GM23248 (cell line): ENCODE measurements around the gene CSDE1. TPM values are rescaled to one million over a fixed set of nuclear protein-coding genes. Genes with fewer than 3 reads are reported as not detected.
"Not testable (repeated sequence)": the region's sequence is repeated elsewhere in the genome, so short reads cannot be mapped to it uniquely, and the experiment has no call there.

Experiments used
- DNase-seq: peaks from one replicate; pipeline ENCODE4 v3.0.0-alpha.2; 2015
- H2AFZ ChIP-seq: fragments of 200-600 bp; sonication (generic); 2 replicates; pipeline ENCODE4 v1.6.1; 2016; ENCODE audit warnings: antibody characterized with exemption
- H3F3A ChIP-seq: fragments of 200-600 bp; sonication (generic); 2 replicates; pipeline ENCODE4 v1.6.1; 2016; ENCODE audit warnings: mild to moderate bottlenecking, antibody characterized with exemption, mixed run types; ENCODE audit not compliant: insufficient read depth
- H3K27ac ChIP-seq: fragments of 200-600 bp; sonication (generic); 2 replicates; pipeline ENCODE4 v1.5.1; 2016; ENCODE audit warnings: mild to moderate bottlenecking
- H3K27me3 ChIP-seq: fragments of 200-600 bp; sonication (generic); replicated peaks from 2 replicates; pipeline ENCODE4 v1.6.1; 2016; ENCODE audit warnings: mild to moderate bottlenecking; ENCODE audit not compliant: insufficient read depth
- H3K36me3 ChIP-seq: fragments of 200-600 bp; sonication (generic); 2 replicates; pipeline ENCODE4 v1.6.1; 2016; ENCODE audit warnings: low read depth, mild to moderate bottlenecking
- H3K4me1 ChIP-seq: fragments of 200-600 bp; sonication (generic); 2 replicates; pipeline ENCODE4 v1.6.1; 2016; ENCODE audit warnings: mild to moderate bottlenecking; ENCODE audit not compliant: insufficient read depth
- H3K4me2 ChIP-seq: fragments of 200-600 bp; sonication (generic); one replicate; pipeline ENCODE4 v1.6.1; 2016; ENCODE audit warnings: mild to moderate bottlenecking; ENCODE audit not compliant: unreplicated experiment
- H3K4me3 ChIP-seq: fragments of 200-600 bp; sonication (generic); 2 replicates; pipeline ENCODE4 v1.5.1; 2016; ENCODE audit warnings: mild to moderate bottlenecking
- H3K79me2 ChIP-seq: fragments of 200-600 bp; sonication (generic); 2 replicates; pipeline ENCODE4 v1.6.1; 2016; ENCODE audit warnings: mild to moderate bottlenecking; ENCODE audit not compliant: insufficient read depth
- H3K9ac ChIP-seq: fragments of 200-600 bp; sonication (generic); 2 replicates; pipeline ENCODE4 v1.6.1; 2016; ENCODE audit warnings: mild to moderate bottlenecking
- H3K9me2 ChIP-seq: fragments of 200-600 bp; sonication (generic); 2 replicates; pipeline ENCODE4 v1.6.1; 2016; ENCODE audit warnings: mixed run types, mild to moderate bottlenecking, moderate library complexity; ENCODE audit not compliant: insufficient read depth
- H3K9me3 ChIP-seq: fragments of 200-600 bp; sonication (generic); one replicate; pipeline ENCODE4 v1.6.1; 2017; ENCODE audit warnings: low read depth
- H4K20me1 ChIP-seq: fragments of 200-600 bp; sonication (generic); 2 replicates; pipeline ENCODE4 v1.6.0; 2016; ENCODE audit not compliant: insufficient read depth
- EZH2 ChIP-seq: fragments of 200-600 bp; sonication (generic); IDR thresholded peaks from 2 replicates; pipeline ENCODE4 v1.6.1; 2018; ENCODE audit warnings: antibody characterized with exemption, mild to moderate bottlenecking; ENCODE audit not compliant: insufficient read depth, poor library complexity, severe bottlenecking
- EZH2phosphoT487 ChIP-seq: fragments of 200-600 bp; sonication (generic); IDR thresholded peaks from 2 replicates; pipeline ENCODE4 v1.6.1; 2018; ENCODE audit warnings: antibody characterized with exemption, moderate library complexity, mild to moderate bottlenecking, low read depth; ENCODE audit not compliant: insufficient read depth
- WGBS, 2 experiments: methylation state at CpG; one replicate each; pipeline ENCODE4 v1.1.6; 2015 to 2017; ENCODE audit warnings: low lambda C conversion rate in 2 of 2, low coverage in 1 of 2; ENCODE audit errors: missing lambda C conversion rate in 2 of 2; 5-methylcytosine and 5-hydroxymethylcytosine counted together
- in situ Hi-C: fragments of 300-500 bp; cut with MboI; formaldehyde crosslinking; loops from 2 replicates; pipeline ENCODE4 v1.15.0; 2020
- polyA plus RNA-seq: library from polyadenylated mRNA; unstranded; fragments of >200 nt; fragmentation: Nextera tagmentation; extraction: Ambion mirVana; gene quantifications from 2 replicates; pipeline ENCODE4 v1.2.1, GENCODE V29; 2016
- total RNA-seq: library from RNA; depleted of rRNA; stranded (reverse); fragments of >200 nt; shearing (Covaris generic); gene quantifications from 2 replicates; pipeline ENCODE4 v1.2.3, GENCODE V29; 2014; rRNA removed

CSDE1 gene
- total RNA-seq = 621 and 808 TPM in 2 replicates
- polyA plus RNA-seq = 274 and 297 TPM in 2 replicates

DNA sequence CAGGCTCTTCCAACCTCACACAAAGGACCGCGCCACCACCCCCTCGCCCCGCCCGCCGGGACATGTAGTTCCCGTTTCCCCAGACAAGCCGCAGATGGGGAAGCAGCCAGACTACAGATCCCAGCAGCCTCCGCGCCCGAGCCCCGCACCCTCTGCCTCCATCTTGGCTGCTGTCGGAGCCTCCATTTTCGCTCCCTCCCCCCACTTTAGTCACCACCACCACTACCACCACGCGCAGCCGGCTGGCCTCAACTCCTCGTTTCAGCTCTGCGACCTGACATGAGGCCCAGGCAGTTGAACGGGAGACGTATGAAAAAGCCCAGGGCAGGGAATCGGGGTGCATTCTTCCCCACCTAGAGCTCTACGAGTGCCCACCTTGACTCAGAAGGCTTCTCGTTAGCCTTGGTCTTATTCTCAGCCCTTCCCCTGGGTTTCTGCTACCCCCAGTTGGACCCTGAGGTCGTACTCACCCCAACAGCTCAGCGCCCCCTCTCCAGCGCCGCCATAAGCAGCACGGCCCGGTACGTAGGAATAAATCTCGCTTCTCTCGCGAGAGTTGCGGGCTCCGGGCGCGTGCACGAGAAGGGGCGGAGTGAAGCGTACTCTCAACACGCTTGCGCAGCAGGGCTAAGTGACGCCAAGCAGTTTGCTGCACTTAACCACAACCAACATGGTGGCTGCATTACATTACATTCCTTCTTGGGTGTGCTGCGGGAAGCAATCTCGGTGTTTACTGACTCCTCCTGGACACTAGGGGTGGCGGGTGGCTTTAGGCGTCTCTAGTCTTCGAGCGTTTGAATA, at the start of gene CSDE1:
Gene CSDE1, minus strand, starts transcription at position 530 of the 801 bp plus-strand sequence. CDS start 18,094 bp downstream, outside the sequence.
- WGBS, 2 experiments = 0 to 1% methylated on average over 50 of the region's 50 CpGs
- TF ChIP-seq EZH2phosphoT487 (no peak), EZH2 (no peak)
- H3K9me2 ChIP-seq = no peaks in the 10 kb centered on the region
- H3K4me3 ChIP-seq = peak within 1 kb of the TSS; percentile 100
- peak; percentile 100 for DNase-seq
- H3K27me3 ChIP-seq = no peaks in the 10 kb centered on the region
- H2AFZ ChIP-seq = peak within 1 kb of the TSS; percentile 98
- peaks cover 3% of the 10 kb centered on the region; the same call in 1 of the 2 replicates for H3K36me3 ChIP-seq
- peaks cover 23% of the 10 kb centered on the region; the same call in 1 of the 2 replicates for H3F3A ChIP-seq
- in situ Hi-C loops = no loop called here
- peak within 1 kb of the TSS; percentile 93 for H3K4me2 ChIP-seq
- H4K20me1 ChIP-seq = peaks cover 39% of the 10 kb centered on the region; the same call in 1 of the 2 replicates
- H3K9me3 ChIP-seq = no peaks in the 10 kb centered on the region
- H3K4me1 ChIP-seq = peaks cover 34% of the 10 kb centered on the region
- H3K79me2 ChIP-seq = peaks cover 51% of the 10 kb centered on the region
- H3K9ac ChIP-seq = peak within 1 kb of the TSS; percentile 100
- peak within 1 kb of the TSS; percentile 100 for H3K27ac ChIP-seq

DNA sequence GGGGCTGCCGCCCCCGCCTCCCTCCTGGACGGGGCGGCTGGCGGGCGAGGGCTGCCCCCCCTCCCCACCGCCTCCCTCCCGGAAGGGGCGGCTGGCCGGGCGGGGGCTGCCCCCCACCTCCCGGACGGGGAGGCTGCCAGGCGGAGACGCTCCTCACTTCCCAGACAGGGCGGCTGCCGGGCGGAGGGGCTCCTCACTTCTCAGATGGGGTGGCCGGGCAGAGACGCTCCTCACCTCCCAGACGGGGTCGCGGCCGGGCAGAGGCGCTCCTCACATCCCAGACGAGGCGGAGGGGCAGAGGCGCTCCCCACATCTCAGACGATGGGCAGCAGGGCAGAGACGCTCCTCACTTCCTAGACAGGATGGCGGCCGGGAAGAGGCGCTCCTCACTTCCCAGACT, 46.7 kb upstream of the CSDE1 start:
- H3K27ac ChIP-seq, H4K20me1 ChIP-seq, H2AFZ ChIP-seq, DNase-seq, in situ Hi-C loops, H3K9ac ChIP-seq, H3K27me3 ChIP-seq, H3K9me2 ChIP-seq, H3K79me2 ChIP-seq, H3F3A ChIP-seq, H3K36me3 ChIP-seq, H3K9me3 ChIP-seq, H3K4me3 ChIP-seq, H3K4me1 ChIP-seq, H3K4me2 ChIP-seq: not testable (repeated sequence)
- WGBS, 2 experiments = 98% methylated on average over 17 of the region's 33 CpGs; no CpG with 5 or more reads in 1 of the 2 experiments

DNA sequence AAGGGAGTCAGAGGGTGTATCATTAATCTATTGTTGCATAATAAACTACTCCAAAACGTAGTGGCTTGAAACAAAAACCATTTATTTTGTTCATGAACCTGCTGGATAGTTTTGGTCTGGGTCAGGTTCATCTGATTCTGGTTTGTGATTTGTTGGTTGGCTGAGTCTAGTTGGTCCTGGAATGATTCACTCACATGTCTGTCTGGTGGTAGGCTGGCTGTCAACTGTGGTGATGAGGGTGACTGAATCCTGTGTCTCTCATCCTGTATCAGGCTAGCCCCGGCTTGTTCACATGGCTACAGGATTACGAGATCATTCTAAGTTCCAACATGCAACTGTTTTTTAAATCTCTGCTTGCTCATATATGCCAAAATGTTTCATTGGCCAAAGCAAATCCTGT, 45.2 kb upstream of the CSDE1 start:
- no peaks in the 10 kb centered on the region for H3K4me1 ChIP-seq
- H3K9me3 ChIP-seq = no peaks in the 10 kb centered on the region
- no peak overlapping the region for H3K9ac ChIP-seq
- DNase-seq = peak; percentile 3
- in situ Hi-C loops = no loop called here
- H4K20me1 ChIP-seq = no peaks in the 10 kb centered on the region
- H3K36me3 ChIP-seq = no peaks in the 10 kb centered on the region
- no peak for TF ChIP-seq EZH2phosphoT487
- no peak for TF ChIP-seq EZH2
- no peaks in the 10 kb centered on the region; the same call in 1 of the 2 replicates for H3K27me3 ChIP-seq
- H3K4me2 ChIP-seq = no peak overlapping the region
- H2AFZ ChIP-seq = no peak overlapping the region
- H3K27ac ChIP-seq = no peak overlapping the region
- H3F3A ChIP-seq = no peaks in the 10 kb centered on the region
- no peak overlapping the region for H3K4me3 ChIP-seq
- WGBS, 2 experiments = 23 to 25% methylated on average over 3 of the region's 3 CpGs
- H3K9me2 ChIP-seq = no peaks in the 10 kb centered on the region
- no peaks in the 10 kb centered on the region for H3K79me2 ChIP-seq

DNA sequence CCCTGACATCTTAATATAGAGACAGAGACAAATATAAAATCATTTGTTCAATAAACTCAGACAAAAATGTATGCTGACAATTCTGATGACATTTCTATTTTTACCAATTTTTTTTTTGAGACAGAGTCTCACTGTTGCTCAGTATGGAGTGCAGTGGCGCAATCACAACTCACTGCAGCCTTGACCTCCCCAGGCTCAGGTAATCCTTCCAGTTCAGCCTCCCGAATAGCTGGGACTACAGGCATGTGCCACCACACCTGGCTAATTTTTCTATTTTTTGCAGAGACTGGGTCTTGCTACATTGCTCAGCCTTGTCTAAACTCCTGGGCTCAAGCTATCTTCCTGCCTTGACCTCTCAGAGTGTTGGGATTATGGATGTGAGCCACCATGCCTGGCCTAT, 36.3 kb upstream of the CSDE1 start:
- Histone ChIP-seq H3K36me3 (no peaks in the 10 kb centered on the region), H3K9me2 (no peaks in the 10 kb centered on the region), H3K4me3 (no peak overlapping the region), H3K27me3 (peaks cover 22% of the 10 kb centered on the region), H4K20me1 (no peaks in the 10 kb centered on the region), H3K9ac (no peak overlapping the region), H2AFZ (no peak overlapping the region), H3K4me1 (no peaks in the 10 kb centered on the region), H3K27ac (no peak overlapping the region), H3F3A (no peaks in the 10 kb centered on the region), H3K4me2 (no peak overlapping the region), H3K9me3 (no peaks in the 10 kb centered on the region), H3K79me2 (no peaks in the 10 kb centered on the region)
- WGBS, 2 experiments = 55 to 64% methylated on average over 2 of the region's 2 CpGs
- in situ Hi-C loops = no loop called here
- no peak for TF ChIP-seq EZH2
- TF ChIP-seq EZH2phosphoT487 = no peak
- DNase-seq = no peak

DNA sequence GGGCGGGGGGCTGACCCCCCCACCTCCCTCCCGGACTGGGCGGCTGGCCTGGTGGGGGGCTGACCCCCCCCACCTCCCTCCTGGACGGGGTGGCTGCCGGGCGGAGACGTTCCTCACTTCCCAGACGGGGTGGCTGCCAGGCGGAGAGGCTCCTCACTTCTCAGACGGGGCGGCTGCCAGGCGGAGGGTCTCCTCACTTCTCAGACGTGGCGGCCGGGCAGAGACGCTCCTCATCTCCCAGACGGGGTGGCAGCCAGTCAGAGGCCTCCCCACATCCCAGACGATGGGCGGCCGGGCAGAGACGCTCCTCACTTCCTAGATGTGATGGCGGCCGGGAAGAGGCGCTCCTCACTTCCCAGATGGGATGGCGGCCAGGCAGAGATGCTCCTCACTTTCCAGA, 32.8 kb upstream of the CSDE1 start:
- H3K27me3 ChIP-seq = peaks cover 22% of the 10 kb centered on the region
- H3K79me2 ChIP-seq, H3K4me2 ChIP-seq, H3K4me1 ChIP-seq, H3K9me3 ChIP-seq, H3K9ac ChIP-seq, H3K4me3 ChIP-seq, H3K36me3 ChIP-seq, DNase-seq, H3F3A ChIP-seq, H4K20me1 ChIP-seq, H3K9me2 ChIP-seq, H3K27ac ChIP-seq, in situ Hi-C loops, H2AFZ ChIP-seq: not testable (repeated sequence)
- WGBS, 2 experiments = 74 to 82% methylated on average over 9 to 24 of the region's 25 CpGs

DNA sequence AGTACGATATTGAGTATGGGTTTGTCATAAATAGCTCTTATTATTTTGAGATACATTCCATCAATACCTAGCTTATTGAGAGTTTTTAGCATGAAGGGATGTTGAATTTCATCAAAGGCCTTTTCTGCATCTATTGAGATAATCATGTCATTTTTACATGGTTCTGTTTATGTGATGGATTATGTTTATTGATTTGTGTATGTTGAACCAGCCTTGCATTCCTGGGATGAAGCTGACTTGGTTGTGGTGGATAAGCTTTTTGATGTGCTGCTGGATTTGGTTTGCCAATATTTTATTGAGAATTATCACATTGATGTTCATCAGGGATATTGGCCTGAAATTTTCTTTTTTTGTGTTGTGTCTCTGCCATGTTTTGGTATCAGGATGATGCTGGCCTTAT, 28.7 kb upstream of the CSDE1 start:
- H3K9me2 ChIP-seq, H3K27me3 ChIP-seq, H4K20me1 ChIP-seq, H3K4me2 ChIP-seq, in situ Hi-C loops, H3K36me3 ChIP-seq, H3K9ac ChIP-seq, H3K27ac ChIP-seq, H3K9me3 ChIP-seq, DNase-seq, H3K79me2 ChIP-seq, H3K4me1 ChIP-seq, H3F3A ChIP-seq, H2AFZ ChIP-seq, H3K4me3 ChIP-seq: not testable (repeated sequence)
- 18 to 20% methylated on average over 1 of the region's 1 CpG for WGBS, 2 experiments
